Colon (tissue), 2 donors: ENCODE results near the gene CALM1.

Experiments
- FAIRE-seq: peaks from 2 replicates; lab custom pipeline; 2012; peaks lifted over from hg19 to GRCh38; lab: Jason Lieb, UNC
- donor health status: control.
- donor health status: control.

CALM1 gene

DNA sequence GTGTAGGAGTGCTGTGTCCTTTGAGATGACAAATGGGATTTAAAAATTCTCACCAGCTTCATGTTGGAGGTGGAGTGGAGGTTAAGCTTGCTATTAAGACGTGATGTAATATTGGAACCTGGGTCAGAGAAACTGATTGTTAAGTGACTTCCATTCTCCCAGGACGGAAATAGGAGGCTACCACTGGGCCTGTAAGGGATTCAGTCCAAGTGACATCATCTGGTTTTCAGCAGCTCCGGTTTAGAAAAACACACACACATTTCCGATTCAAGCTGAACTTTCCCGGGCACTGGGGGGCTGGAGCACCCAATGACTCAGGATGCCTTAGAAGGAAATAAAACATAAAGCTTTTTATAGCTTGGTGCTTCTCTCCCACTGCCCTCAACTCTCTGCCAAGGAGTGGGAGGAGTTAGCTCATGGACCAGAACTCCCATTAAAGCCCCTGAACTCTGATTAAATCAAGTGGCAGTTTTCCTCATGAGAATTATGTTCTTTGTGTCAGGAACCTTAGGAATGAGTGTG is 12.4 kb downstream of the CALM1 start:
- no peak for FAIRE-seq

DNA sequence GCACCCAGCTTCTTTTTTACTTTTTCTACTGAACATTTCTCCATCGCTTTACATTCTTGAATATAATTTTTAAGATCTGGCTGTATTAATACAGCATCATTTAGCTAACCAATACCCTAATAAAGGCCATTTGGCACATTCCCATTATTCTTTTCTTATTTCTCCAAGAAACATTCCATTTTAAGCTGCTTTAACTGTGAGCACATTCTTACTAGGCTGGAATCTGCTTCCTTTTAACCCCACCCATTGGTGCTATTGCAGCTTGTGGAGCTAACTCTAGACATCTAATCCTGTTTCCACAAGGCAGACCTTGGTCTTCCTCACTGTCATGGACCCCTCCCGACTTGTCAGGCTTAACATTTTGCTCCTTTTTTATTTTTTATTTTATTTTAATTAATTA is 15.2 kb downstream of the CALM1 start:
- no peak for FAIRE-seq

DNA sequence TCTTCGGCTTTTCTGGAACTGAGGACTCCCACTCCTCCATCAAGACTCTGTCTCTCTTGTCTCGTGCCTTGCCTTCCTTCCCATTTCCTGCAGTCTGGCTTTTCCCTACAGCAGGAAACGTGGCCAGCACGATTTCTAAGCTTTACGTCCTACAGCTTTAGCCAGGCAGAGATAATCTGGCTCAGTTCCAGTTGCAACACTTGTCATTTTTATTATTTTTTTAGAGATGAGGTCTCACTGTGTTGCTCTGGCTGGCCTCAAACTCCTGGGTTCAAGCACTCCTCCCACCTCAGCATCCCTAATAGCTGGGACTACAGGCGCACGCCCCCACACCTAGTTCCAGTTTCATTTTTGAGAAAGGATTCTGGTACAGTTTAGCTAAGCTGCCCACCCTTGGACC is 19.9 kb downstream of the CALM1 start:
- no peak for FAIRE-seq

DNA sequence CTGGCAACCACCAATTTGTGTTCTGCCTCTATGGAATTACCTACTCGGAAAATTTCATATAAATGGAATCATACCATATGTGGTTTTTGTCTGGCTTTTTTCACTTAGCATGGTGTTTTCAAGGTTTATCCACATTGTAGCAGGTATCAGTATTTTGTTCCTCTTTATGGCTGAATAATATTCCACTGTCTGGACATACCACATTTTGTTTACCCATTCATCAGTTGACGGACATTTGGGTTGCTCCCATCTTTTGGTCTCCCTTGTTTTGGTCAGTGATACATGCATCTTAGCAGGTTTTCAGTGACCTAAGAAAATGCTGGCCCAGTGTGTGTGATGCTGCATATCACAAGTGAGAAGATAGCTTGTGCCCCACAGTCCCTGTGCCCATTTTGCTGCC is 21.2 kb downstream of the CALM1 start:
- FAIRE-seq = no peak

DNA sequence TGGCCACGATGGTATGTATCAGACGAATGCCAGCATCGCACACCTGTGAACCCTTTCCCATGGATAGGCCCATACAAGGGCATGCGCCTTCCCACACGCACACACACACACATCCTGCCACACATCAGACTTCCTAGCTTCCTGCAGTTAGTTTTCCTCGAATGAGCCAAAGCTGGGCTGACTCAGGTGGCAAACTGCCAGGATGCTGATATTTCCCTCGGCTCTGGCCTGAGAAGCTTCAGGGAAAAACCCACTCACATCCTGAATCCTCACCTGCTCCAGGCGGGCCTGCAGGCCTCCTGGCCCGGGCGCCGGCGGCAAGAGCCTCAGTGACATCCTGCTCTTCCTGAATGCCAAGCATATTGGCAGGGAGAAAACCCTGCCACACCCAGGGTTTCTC is 22.4 kb downstream of the CALM1 start:
- FAIRE-seq = no peak

DNA sequence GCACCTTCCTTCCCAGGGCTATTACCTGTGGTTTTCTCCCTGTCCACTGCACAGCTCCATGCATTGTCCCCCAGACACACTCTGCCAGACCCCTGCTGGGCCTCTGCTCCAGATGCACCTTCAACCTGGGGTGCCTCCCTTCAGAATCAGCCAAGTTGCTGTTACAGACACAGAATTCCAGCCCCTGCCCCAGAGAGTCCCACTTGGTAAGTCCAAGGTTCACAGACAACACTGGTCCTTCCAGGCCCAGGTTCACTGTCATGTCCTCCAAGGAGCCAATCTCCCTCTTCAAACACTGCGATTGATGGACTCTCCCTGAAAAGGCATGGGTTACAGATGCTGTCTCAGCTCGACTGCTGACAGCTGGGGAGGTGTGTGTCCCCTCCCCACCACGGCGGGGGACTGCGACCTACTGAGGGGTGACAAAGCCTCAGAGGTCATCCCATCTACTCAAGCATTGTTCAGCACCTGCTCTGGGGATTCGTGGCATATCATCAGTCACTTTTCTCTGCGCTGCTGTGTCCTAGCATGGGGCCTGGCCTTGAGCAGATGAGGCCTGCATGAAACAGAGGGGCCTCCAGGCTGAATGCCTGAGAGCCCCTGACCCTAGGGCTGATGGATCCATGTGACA is 24.3 kb downstream of the CALM1 start:
- no peak for FAIRE-seq

DNA sequence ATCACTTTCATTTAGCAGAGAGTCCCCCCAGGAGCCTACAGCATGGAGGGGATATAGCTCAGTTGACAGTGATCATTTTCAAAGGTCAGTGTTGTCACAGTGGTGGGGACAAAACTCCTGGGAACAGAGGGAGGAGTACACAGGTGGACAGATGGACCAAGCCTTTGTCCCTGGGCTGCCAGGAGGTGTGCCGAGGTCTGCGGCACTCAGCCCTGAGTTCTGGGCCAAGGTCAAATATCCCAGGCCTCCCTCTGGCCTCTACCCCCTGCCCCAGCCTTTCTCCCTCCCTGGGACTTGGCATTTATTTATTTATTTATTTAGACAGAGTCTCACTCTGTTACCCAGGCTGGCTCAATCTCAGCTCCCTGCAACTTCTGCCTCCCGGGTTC is 24.8 kb downstream of the CALM1 start:
- no peak for FAIRE-seq

DNA sequence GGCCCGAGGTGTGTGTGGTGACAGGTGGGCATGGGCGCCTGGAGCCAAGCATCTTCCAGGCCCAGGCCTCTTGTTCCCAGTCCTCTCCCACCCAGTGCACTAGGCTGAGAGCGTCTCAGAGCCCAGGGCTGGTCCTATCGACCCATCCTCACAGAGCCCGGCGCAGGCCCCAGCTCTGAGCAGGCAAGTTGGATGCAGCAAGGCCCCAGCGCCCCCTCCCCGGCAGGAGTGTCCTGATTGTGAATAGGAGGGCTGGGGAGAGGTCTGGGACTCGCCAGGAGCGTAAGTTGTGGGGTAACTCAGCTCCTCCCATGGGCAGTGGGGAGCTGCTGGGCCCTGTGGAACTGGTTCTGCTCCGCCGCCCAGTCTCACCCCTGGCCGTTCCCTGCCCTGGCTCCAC is 26.3 kb downstream of the CALM1 start:
- FAIRE-seq = no peak

DNA sequence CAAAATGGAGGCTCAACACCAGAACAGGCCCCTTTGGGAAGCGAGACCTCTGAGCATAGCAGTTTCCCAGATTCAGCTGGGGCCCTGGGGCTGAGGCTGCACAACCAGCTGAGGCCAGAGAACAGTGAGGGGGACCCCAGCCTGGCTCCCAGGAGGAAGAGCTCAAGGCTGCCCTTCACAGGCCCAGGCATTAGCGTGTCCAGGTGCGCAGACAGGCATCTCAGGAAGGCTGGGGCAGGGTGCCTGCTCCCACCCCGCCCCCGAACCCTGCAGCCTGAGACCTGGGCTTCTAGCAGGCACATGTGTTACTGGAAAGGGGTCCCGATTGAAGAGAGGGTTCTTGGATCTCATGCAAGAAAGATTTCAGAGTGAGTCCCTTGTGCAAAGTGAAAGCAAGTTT is 27.2 kb downstream of the CALM1 start:
- FAIRE-seq = no peak

DNA sequence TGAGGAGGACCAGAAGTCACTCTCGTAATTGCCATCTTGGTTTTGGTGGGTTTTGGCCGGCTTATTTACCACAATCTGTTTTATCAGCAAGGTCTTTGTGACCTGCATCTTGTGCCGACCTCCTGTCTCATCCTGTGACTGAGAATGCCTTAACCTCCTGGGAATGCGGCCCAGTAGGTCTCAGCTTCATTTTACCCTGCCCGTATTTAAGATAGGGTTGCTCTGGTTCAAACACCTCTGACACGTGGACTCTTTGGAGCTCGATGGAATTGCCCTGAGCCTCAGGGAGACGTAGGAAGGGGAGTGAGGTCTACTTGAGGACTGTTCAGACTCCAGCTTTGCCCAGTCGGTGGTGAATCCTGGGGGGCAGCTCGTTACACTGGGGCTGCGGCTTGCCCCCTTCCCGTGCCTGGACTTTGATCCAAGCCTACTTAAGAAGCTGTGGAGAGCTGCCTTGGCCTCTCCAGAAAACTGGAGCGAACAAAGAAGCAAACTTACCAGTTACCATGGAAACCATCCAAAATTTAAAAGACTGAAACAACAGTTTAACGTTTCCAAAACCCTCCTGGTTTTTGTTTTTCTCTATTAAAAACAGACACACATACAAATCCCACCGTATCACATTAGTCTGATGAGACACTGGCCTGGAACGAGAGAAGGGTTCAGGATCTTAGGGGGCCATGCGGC is 28.0 kb downstream of the CALM1 start:
- FAIRE-seq = no peak

DNA sequence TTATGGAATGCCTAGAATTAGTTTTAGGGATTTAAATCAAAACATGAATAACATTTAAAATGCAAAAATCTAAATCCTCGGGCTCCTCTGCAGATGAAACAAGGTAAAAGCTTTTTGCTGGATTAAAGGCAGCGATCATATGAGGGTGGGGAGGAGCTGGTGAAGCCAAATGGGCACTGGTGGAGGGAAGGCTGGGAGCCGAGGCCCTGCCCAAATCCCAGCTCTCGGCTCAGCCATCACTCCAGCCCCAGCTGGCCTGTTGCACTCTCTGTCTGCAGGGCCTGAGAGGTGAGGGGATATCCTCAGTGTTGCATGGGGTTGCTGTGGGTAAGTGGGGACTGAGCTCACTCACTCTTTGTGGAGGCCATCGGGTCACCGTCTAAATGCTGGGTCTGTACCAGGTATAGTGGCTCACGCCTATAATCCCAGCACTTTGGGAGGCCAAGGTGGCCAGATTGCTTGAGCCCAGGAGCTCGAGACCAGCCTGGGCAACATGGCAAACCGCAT is 28.6 kb downstream of the CALM1 start:
- FAIRE-seq = no peak

DNA sequence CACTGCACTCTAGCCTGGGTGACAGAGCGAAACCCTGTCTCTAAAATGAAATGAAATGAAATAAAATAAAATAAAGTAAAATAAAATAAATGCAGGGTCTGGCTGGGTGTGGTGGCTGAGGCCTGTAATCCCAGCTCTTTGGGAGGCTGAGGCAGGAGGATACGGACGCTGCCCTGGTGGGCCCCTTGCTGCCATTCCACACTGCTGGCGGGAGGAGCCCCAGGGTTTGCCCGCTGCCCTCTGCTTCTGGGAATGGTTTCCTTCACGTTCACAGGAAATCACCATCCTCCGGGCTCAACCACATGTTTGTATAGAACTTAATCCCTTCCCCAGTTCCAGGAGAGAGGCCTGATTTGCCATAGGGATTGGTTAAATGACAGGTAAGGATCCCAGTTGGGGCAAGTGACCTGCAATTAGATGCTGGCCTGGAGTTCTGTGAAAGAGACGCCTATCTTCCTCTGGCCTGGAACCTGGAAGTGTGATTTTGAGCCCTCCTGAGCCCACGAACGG is 29.3 kb downstream of the CALM1 start:
- no peak for FAIRE-seq

DNA sequence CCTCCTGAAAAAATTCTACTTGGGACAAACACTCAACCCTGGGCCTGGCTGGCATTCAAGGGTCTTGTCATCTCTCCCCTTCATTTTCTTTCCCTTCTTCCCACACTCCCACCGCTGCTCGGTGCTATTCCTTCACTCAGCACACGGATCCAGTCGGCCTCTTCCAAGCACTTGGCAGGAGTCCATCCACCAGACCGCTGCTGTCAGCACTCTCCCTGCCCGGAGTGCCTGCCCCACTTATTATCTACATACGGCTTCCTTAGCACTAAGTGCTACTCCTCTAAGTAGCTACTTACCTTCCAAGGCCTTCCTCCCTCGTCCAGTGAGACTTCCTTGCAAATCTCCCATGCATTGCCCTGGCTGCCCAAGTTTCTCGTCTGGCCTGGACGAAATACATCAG is 29.8 kb downstream of the CALM1 start:
- FAIRE-seq = no peak

DNA sequence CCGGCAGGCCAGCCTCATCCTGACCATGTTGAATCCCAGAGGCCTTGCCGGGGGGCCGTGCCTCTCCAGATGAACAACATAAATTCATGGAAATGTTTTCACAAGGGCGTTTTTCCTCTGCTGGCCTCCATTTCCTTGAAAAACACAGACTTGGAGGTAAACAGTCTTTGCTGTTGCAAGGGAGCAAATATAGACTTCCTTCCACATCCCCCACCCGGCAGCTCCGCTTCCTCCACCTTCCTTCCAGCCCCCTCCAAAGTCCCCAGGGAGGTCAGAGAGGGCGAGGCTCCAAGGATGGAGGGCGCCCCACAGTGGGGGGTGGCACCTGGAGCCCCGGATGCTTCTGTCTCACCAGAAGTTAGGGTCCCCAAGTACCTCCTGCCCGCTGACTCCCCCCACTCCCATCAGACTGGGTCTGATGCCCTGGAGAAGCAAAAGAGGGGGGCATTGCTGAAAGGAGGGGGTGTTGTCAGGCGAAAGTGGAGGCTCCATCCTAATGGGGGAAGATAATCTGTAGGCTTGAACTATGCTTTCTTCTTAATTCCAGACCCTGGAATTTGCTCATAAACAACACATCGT is 31.1 kb downstream of the CALM1 start:
- no peak for FAIRE-seq

DNA sequence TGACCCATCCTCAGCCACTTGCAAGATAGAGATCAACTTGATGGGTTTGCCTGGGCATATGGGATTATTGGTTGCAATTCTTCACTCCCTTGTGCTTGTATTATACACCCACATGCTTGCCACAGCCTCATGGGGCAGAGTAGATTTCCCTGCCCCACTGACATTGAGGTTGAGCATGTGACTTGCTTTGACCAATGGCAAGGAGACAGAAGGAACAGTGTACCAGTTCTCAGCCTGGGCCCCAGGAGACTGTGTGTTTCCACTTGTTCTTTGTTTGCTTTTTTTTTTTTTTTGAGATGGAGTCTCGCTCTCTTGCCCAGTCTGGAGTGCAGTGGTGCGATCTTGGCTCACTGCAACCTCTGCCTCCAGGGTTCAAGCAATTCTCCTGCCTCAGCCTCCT is 31.8 kb downstream of the CALM1 start:
- FAIRE-seq = no peak

DNA sequence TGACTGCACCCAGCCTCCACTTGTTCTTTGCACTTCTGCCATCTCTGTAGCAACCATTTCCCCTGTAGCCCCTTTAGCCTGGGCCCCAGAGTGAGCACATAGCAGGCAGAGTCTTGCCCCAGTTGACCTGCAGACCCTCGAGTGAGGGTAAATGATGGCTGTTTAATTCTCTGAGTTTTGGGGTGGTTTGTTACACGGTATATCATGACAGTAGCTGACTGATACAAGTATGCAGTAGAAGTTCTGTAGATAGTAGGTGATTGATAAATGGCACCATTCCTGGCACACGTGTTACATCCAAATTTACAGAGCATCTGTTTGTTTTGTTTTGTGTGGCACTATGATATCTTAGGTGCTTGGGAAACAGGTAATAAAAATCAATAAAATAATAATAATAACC is 32.4 kb downstream of the CALM1 start:
- no peak for FAIRE-seq

DNA sequence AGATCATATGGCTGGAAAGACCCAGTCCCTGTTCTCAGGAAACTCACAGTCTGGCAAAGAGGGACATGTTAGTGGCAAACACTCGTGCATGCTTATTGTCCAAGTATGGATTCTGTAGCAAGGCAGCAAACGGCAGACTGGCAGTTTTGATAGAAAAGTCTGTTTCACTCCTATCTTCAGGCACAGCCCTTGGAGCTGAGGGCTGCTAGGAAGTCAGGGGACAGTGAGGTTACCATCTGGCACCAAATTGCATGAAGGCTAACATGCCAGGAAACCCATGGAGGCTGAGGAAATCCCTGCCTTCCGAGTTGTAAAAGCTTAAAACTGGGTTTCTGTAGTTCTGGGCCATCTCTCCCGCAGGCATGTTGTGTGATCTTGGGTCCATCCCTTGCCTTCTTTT is 32.9 kb downstream of the CALM1 start:
- no peak for FAIRE-seq

DNA sequence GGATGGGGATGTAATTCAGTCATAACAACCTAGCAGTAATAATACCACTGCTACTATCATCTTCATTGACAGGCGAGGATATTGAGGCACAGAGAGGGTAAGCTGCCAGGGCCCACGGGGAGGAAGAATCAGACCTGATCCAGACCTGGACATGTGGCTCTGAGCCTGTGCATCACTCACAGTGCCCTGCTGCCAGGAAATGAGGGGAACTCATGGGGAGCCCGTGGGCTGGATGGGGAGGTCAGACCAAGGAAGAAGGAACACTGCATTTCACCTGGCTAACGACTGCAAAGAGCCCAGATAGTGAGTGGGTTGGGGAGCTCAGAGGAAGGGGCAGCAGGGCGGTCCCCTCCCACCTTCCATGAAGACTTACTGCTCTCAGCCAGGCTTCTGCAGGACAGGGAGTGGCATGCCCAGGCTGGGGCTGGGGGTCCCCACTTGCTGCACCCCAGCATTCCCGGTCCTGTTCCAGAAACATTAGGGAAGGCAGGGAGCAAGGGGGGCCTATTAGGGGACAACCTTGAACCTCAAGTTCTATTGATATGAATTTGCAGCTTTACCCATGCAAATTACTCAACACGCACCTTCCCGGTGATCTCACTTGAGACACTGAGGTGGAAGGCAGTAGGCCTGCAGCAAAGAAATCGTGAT is 37.7 kb downstream of the CALM1 start:
- no peak for FAIRE-seq

DNA sequence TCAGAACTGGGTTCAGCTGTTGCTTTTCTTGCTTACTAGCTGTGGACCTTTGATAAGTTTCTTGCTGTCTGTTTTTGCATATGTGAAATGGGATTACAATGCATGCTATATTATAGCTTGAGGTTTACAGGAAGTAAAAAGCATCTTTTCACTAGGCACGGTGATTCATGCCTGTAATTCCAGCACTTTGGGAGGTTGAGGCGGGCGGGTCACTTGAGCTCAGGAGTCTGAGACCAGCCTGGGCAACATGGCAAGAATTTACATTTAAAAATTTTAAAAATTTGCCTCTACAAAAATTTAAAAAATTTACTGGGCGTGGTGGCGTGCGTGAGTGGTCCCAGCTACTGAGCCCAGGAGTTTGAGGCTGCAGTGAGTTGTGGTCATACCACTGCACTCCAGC is 42.0 kb downstream of the CALM1 start:
- FAIRE-seq = no peak

DNA sequence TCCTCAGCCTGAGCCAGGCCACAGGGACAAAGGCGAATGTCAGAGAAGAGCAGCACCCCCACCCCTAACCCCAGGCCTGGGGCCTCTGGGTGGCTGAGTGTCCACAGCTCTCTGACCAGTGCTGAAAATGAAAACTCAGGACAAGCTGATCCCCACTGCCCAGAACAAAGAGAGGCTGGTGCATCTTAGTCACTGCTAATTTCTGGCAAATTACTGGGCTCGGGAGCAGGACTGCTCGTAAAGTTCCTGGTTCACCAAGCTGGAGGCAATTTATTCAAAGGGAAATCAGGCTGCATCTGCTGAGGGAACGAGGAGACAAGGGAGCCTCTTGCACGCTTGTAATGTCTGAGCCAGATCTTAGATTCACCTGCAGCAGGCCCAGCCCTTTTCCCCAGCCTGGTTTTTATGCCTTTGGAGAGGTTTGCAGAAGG is 43.2 kb downstream of the CALM1 start:
- no peak for FAIRE-seq

DNA sequence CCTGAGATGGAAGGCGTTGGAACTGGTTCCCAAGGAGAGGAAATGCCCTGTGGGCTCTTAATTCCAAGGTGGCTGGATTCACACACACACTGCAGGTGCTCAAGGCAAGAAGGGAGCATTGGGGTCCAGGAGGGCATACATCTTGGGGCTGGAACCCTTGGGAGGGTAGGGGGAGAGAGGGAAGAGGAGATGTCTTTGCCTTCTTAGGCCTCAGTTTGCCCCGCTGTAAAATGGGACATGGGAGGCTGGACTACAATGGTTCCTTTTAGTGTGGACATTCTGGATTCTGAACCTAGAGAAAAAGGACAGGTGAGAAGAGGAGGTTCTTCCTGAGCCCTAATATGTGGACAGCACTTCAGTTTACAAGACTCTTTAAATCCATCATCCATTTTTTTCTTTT is 43.8 kb downstream of the CALM1 start:
- FAIRE-seq = no peak

DNA sequence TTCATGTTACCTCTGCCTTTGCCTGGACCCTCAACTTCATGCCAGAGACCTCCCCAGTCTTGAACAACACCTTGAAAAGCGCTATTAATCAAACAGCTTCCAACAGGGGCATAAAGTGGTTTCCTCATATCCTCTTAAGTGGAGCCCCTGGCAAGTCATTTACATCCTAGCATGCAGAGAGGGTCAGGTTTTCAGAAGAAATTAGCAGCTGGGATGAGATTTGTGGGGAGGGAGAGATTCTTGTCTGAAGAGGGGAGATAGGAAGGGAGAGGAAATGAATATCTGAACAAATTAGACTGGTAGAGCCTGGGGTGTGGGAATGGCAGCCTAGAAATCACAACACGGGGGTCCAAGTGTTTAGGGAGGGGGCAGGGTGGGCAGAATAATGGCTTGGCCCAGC is 45.6 kb downstream of the CALM1 start:
- no peak for FAIRE-seq
